KMS-11 (cell line): ENCODE measurements around the gene KCNJ14.

ENCODE experiments used
- H2AFZ ChIP-seq: fragments of 200-600 bp; sonication (generic); 2 replicates; pipeline ENCODE4 v1.6.1; 2016; ENCODE audit warnings: antibody characterized with exemption, mixed run types, low read depth
- H3K27ac ChIP-seq: fragments of 200-600 bp; sonication (generic); 2 replicates; pipeline ENCODE4 v1.6.1; 2016; ENCODE audit warnings: mild to moderate bottlenecking, mixed run types
- H3K27me3 ChIP-seq: fragments of 200-600 bp; sonication (generic); 2 replicates; pipeline ENCODE4 v1.6.1; 2017; ENCODE audit warnings: mild to moderate bottlenecking, low read depth, mixed run types, moderate library complexity; ENCODE audit not compliant: insufficient read depth
- H3K36me3 ChIP-seq: fragments of 200-600 bp; sonication (generic); 2 replicates; pipeline ENCODE4 v1.6.1; 2017; ENCODE audit warnings: mild to moderate bottlenecking, mixed run types; ENCODE audit not compliant: insufficient read depth
- H3K4me1 ChIP-seq: fragments of 200-600 bp; sonication (generic); 2 replicates; pipeline ENCODE4 v1.6.1; 2016; ENCODE audit warnings: mild to moderate bottlenecking, low read depth, mixed run types; ENCODE audit not compliant: poor library complexity, severe bottlenecking
- H3K4me2 ChIP-seq: fragments of 200-600 bp; sonication (generic); 2 replicates; pipeline ENCODE4 v1.7.0; 2016; ENCODE audit warnings: mild to moderate bottlenecking, mixed run types
- H3K4me3 ChIP-seq: fragments of 200-600 bp; sonication (generic); IDR thresholded peaks from 2 replicates; pipeline ENCODE4 v1.6.1; 2017; ENCODE audit warnings: low read depth, low read length, mixed read lengths; ENCODE audit not compliant: insufficient read depth
- H3K79me2 ChIP-seq: fragments of 200-600 bp; sonication (generic); 2 replicates; pipeline ENCODE4 v1.6.1; 2016; ENCODE audit warnings: low read depth, mixed run types; ENCODE audit not compliant: insufficient read depth
- H3K9ac ChIP-seq: fragments of 200-600 bp; sonication (generic); 2 replicates; pipeline ENCODE4 v1.6.1; 2016; ENCODE audit warnings: mild to moderate bottlenecking, mixed run types
- H4K20me1 ChIP-seq: fragments of 200-600 bp; sonication (generic); 2 replicates; pipeline ENCODE4 v1.6.1; 2016; ENCODE audit warnings: mild to moderate bottlenecking, mixed run types; ENCODE audit not compliant: insufficient read depth
- TF ChIP-seq, protein P1 (sequence below): fragments of 200-600 bp; sonication (generic); conservative IDR thresholded peaks from 2 replicates; pipeline ENCODE4 v1.6.1; 2017; ENCODE audit warnings: low read depth, mild to moderate bottlenecking, antibody characterized with exemption, low read length, moderate library complexity, mixed read lengths

KCNJ14 gene

DNA sequence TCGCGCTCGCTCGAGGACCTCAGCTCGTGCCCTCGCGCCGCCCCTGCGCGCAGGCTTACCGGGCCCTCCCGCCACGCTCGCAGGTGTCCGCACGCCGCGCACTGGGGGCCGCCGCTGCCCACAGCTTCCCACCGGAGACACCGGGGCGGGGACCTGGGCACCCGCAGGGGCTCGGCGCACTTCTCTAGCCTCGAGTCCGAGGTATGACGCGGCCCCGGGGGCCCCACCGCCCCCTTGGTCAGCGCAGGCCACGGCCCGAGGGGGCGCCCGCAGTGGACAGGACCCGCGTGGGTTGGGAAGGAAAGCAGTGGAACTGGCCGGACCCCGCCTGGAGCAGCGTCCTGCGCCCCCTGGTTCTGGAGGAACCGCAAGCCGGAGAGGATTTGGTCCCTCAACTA, 11.6 kb upstream of the KCNJ14 start:
- Histone ChIP-seq H3K4me3 (no peak overlapping the region), H3K9ac (no peak overlapping the region; the same call in 1 of the 2 replicates)

GRCh38 chr19:48444129-48444935, 11.0 kb upstream of the KCNJ14 start:
- H3K27me3 ChIP-seq = no peaks in the 10 kb centered on the region
- H4K20me1 ChIP-seq = no peaks in the 10 kb centered on the region
- no peak overlapping the region for H3K4me3 ChIP-seq
- peak overlapping the region; percentile 73 for H2AFZ ChIP-seq
- TF ChIP-seq, protein P1, sequence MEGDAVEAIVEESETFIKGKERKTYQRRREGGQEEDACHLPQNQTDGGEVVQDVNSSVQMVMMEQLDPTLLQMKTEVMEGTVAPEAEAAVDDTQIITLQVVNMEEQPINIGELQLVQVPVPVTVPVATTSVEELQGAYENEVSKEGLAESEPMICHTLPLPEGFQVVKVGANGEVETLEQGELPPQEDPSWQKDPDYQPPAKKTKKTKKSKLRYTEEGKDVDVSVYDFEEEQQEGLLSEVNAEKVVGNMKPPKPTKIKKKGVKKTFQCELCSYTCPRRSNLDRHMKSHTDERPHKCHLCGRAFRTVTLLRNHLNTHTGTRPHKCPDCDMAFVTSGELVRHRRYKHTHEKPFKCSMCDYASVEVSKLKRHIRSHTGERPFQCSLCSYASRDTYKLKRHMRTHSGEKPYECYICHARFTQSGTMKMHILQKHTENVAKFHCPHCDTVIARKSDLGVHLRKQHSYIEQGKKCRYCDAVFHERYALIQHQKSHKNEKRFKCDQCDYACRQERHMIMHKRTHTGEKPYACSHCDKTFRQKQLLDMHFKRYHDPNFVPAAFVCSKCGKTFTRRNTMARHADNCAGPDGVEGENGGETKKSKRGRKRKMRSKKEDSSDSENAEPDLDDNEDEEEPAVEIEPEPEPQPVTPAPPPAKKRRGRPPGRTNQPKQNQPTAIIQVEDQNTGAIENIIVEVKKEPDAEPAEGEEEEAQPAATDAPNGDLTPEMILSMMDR = no peak
- H3K4me1 ChIP-seq = peaks cover 34% of the 10 kb centered on the region
- peaks cover 9% of the 10 kb centered on the region; the same call in 1 of the 2 replicates for H3K36me3 ChIP-seq
- peak overlapping the region; percentile 81 for H3K27ac ChIP-seq
- peak overlapping the region; percentile 93; the same call in 1 of the 2 replicates for H3K9ac ChIP-seq
- H3K79me2 ChIP-seq = peaks cover 21% of the 10 kb centered on the region
- peak overlapping the region; percentile 83 for H3K4me2 ChIP-seq

More for the DNA sequence above, 11.6 kb upstream of the KCNJ14 start:
- Histone ChIP-seq H3K27ac (no peak overlapping the region), H4K20me1 (no peaks in the 10 kb centered on the region), H3K79me2 (peaks cover 21% of the 10 kb centered on the region), H3K27me3 (no peaks in the 10 kb centered on the region), H3K4me2 (peak overlapping the region; percentile 83), H2AFZ (peak overlapping the region; percentile 73), H3K36me3 (peaks cover 9% of the 10 kb centered on the region; the same call in 1 of the 2 replicates), H3K4me1 (peaks cover 33% of the 10 kb centered on the region)
- TF ChIP-seq, protein P1 = no peak

GRCh38 chr19:48444936-48445200, 10.5 kb upstream of the KCNJ14 start:
- Histone ChIP-seq H3K4me1 (peaks cover 38% of the 10 kb centered on the region), H3K36me3 (peaks cover 14% of the 10 kb centered on the region; the same call in 1 of the 2 replicates), H3K27ac (peak overlapping the region; percentile 81), H3K4me3 (no peak overlapping the region), H4K20me1 (no peaks in the 10 kb centered on the region), H3K27me3 (no peaks in the 10 kb centered on the region), H3K79me2 (peaks cover 21% of the 10 kb centered on the region), H2AFZ (peak overlapping the region; percentile 73), H3K4me2 (peak overlapping the region; percentile 83), H3K9ac (peak overlapping the region; percentile 93; the same call in 1 of the 2 replicates)
- TF ChIP-seq, protein P1 = no peak

DNA sequence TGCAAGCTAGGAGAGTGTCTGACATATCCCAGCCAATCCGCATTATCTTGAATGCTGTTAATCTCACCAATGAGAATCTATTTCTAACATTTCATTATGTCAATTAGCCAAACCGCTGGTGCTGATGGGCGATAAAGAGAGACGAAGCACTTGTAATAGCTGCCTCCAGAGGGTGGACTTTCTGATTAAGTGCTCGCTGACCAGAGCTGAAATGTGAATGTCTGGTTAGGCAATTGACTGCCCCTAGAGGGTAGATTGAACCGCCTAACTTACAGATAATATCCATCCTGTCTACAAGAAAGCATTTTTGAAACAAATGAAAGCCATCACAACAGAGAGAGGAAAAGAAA, 10.1 kb upstream of the KCNJ14 start:
- Histone ChIP-seq H3K27ac (peak overlapping the region; percentile 81), H3K36me3 (peaks cover 17% of the 10 kb centered on the region; the same call in 1 of the 2 replicates), H3K27me3 (no peaks in the 10 kb centered on the region), H3K4me1 (peaks cover 40% of the 10 kb centered on the region), H3K79me2 (peaks cover 21% of the 10 kb centered on the region), H3K4me2 (peak overlapping the region; percentile 83), H3K9ac (peak overlapping the region; percentile 93), H4K20me1 (no peaks in the 10 kb centered on the region), H3K4me3 (no peak overlapping the region), H2AFZ (peak overlapping the region; percentile 73)
- TF ChIP-seq, protein P1 = peak; percentile 67
